ACHN (cell line): ENCODE data around the gene TMEM132C.

Experiments used
- DNase-seq: peaks from one replicate; pipeline ENCODE4 v3.0.0-alpha.2; 2015
- in situ Hi-C: cut with HindIII; loops from 2 replicates; pipeline ENCODE4 v1.10.0; 2017; ENCODE audit warnings: low sequenced_read_pairs, low pct_ligation_motif_present, low pct_unique_long_range_greater_than_20kb

The TMEM132C gene

GRCh38 chr12:128385736-128386135 lies 118.8 kb downstream of the TMEM132C start:
- no peak for DNase-seq

GRCh38 chr12:128387811-128388422 lies 120.9 kb downstream of the TMEM132C start:
- in situ Hi-C loops = no loop called here
- peak; percentile 59 for DNase-seq

More at GRCh38 chr12:128385736-128386135, 118.8 kb downstream of the TMEM132C start:
- in situ Hi-C loops = no loop called here

- in situ Hi-C loops = no loop called here
- no peak for DNase-seq
These were observed 121.6 kb downstream of the TMEM132C start for GRCh38 chr12:128388461-128389000.

GRCh38 chr12:128393346-128393745 lies 126.4 kb downstream of the TMEM132C start:
- no peak for DNase-seq
- in situ Hi-C loops = no loop called here

- in situ Hi-C loops = no loop called here
- no peak for DNase-seq
These were observed 127.2 kb downstream of the TMEM132C start for GRCh38 chr12:128394137-128394536.

GRCh38 chr12:128399253-128399652 lies 132.3 kb downstream of the TMEM132C start:
- DNase-seq = no peak
- in situ Hi-C loops = no loop called here

GRCh38 chr12:128402486-128403243 lies 135.7 kb downstream of the TMEM132C start:
- DNase-seq = no peak
- in situ Hi-C loops = no loop called here

GRCh38 chr12:128408669-128409068 lies 141.7 kb downstream of the TMEM132C start:
- no peak for DNase-seq
- in situ Hi-C loops = no loop called here

- DNase-seq = no peak
- in situ Hi-C loops = no loop called here
These were observed 148.1 kb downstream of the TMEM132C start for GRCh38 chr12:128415036-128415560.

- in situ Hi-C loops = no loop called here
- no peak for DNase-seq
These were observed 152.0 kb downstream of the TMEM132C start for GRCh38 chr12:128418944-128419343.

- in situ Hi-C loops = no loop called here
These were observed 153.2 kb downstream of the TMEM132C start for GRCh38 chr12:128420163-128420562.

GRCh38 chr12:128421375-128421774 lies 154.4 kb downstream of the TMEM132C start:
- in situ Hi-C loops = no loop called here
- no peak for DNase-seq

More at GRCh38 chr12:128420163-128420562, 153.2 kb downstream of the TMEM132C start:
- no peak for DNase-seq

- no peak for DNase-seq
- in situ Hi-C loops = no loop called here
These were observed 156.2 kb downstream of the TMEM132C start for GRCh38 chr12:128423205-128423604.

- no peak for DNase-seq
- in situ Hi-C loops = no loop called here
These were observed 158.0 kb downstream of the TMEM132C start for GRCh38 chr12:128424931-128425431.

- in situ Hi-C loops = no loop called here
- DNase-seq = no peak
These were observed 158.8 kb downstream of the TMEM132C start for GRCh38 chr12:128425666-128426331.

GRCh38 chr12:128426511-128426910 lies 159.5 kb downstream of the TMEM132C start:
- DNase-seq = no peak
- in situ Hi-C loops = no loop called here

GRCh38 chr12:128439796-128440195 lies 172.8 kb downstream of the TMEM132C start:
- no peak for DNase-seq
- in situ Hi-C loops = no loop called here

GRCh38 chr12:128442096-128442495 lies 175.1 kb downstream of the TMEM132C start:
- no peak for DNase-seq
- in situ Hi-C loops = no loop called here

GRCh38 chr12:128444598-128444997 lies 177.6 kb downstream of the TMEM132C start:
- DNase-seq = no peak
- in situ Hi-C loops = no loop called here
